ENCODE data around the gene RPTOR. TPM values are rescaled to one million over a fixed set of nuclear protein-coding genes. Genes with fewer than 3 reads are reported as not detected.

Gene RPTOR
- total RNA-seq, 1 donor from 2014 or later, result 32.0 TPM

GRCh38 chr17:80791758-80792284 lies 247.2 kb downstream of the RPTOR start:
- DNase-seq (ENCODE audit: low read depth) (peak; percentile 94), FAIRE-seq (peak; percentile 50)
- peak overlapping the region; percentile 55 for H3K27ac Mint-ChIP-seq (ENCODE audit: unreplicated experiment)
- peaks cover 38% of the 10 kb centered on the region for H3K4me1 Mint-ChIP-seq (ENCODE audit: low read depth, unreplicated experiment)
- no peak overlapping the region for H2AFZ ChIP-seq (ENCODE audit: low read depth, low read length)
- peaks cover 27% of the 10 kb centered on the region for H3K36me3 Mint-ChIP-seq (ENCODE audit: low read depth, unreplicated experiment)
- peaks cover 2% of the 10 kb centered on the region for H3K9me3 Mint-ChIP-seq (ENCODE audit: unreplicated experiment)
- peak overlapping the region; percentile 97 for H3K27ac ChIP-seq (ENCODE audit: low read depth, low read length)
- TF ChIP-seq EZH2 (IDR thresholded peaks at IDR 0.05; ENCODE audit: insufficient read depth, low read length), result no peak
- TF ChIP-seq, protein P1, sequence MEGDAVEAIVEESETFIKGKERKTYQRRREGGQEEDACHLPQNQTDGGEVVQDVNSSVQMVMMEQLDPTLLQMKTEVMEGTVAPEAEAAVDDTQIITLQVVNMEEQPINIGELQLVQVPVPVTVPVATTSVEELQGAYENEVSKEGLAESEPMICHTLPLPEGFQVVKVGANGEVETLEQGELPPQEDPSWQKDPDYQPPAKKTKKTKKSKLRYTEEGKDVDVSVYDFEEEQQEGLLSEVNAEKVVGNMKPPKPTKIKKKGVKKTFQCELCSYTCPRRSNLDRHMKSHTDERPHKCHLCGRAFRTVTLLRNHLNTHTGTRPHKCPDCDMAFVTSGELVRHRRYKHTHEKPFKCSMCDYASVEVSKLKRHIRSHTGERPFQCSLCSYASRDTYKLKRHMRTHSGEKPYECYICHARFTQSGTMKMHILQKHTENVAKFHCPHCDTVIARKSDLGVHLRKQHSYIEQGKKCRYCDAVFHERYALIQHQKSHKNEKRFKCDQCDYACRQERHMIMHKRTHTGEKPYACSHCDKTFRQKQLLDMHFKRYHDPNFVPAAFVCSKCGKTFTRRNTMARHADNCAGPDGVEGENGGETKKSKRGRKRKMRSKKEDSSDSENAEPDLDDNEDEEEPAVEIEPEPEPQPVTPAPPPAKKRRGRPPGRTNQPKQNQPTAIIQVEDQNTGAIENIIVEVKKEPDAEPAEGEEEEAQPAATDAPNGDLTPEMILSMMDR (IDR thresholded peaks at IDR 0.05; ENCODE audit: insufficient read depth, low read depth, low read length), result no peak
- no peak overlapping the region for H3K4me3 Mint-ChIP-seq (ENCODE audit: unreplicated experiment)
- peak overlapping the region; percentile 64 for H3K9ac ChIP-seq (ENCODE audit: low read length)
- peaks cover 2% of the 10 kb centered on the region for H3K9me3 ChIP-seq (ENCODE audit: insufficient read depth, low read depth, low read length)
- no peaks in the 10 kb centered on the region for H3K36me3 ChIP-seq (ENCODE audit: insufficient read depth, low read length)
- H3K27me3 Mint-ChIP-seq (ENCODE audit: low read depth, unreplicated experiment), result no peaks in the 10 kb centered on the region
- peaks cover 9% of the 10 kb centered on the region for H3K79me2 ChIP-seq (ENCODE audit: insufficient read depth, low read length)
- no peak overlapping the region for H3K4me3 ChIP-seq (ENCODE audit: insufficient read depth, low read depth, low read length)
- H3K4me1 ChIP-seq (ENCODE audit: insufficient read depth, low read length), result peaks cover 54% of the 10 kb centered on the region
- no peaks in the 10 kb centered on the region for H4K20me1 ChIP-seq (ENCODE audit: insufficient read depth, low read length)
- H3K27me3 ChIP-seq (ENCODE audit: insufficient read depth, low read length), result no peaks in the 10 kb centered on the region
- peak overlapping the region; percentile 70 for H3K4me2 ChIP-seq (ENCODE audit: low read length)

DNA sequence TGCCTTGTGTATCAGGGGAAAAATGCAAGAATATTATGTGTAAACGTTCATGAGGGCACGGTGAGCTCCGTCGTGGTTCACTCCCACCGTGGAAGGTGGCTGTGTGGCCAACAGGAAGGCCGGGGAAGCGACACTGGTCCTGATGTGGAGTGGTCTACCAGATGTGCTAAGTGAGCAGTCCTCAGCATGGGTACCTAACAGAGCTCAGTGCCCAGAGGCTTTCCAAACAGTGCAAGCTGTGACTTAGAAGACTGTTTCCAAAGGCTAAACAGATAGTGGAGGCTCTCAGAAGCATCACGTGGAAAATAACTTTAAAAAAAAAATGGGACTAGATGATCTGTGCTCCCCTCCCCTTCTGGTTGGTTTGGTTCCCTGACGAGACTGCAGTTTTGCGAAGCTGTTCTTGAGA lies 247.7 kb downstream of the RPTOR start:
- FAIRE-seq (no peak), DNase-seq (ENCODE audit: low read depth) (no peak)
- peaks cover 2% of the 10 kb centered on the region for H3K9me3 Mint-ChIP-seq (ENCODE audit: unreplicated experiment)
- Histone ChIP-seq H3K27ac (ENCODE audit: low read depth, low read length) (peak overlapping the region; percentile 97), H4K20me1 (ENCODE audit: insufficient read depth, low read length) (no peaks in the 10 kb centered on the region), H3K4me2 (ENCODE audit: low read length) (peak overlapping the region; percentile 70), H3K4me1 (ENCODE audit: insufficient read depth, low read length) (peaks cover 54% of the 10 kb centered on the region), H3K4me3 (ENCODE audit: insufficient read depth, low read depth, low read length) (peak overlapping the region; percentile 27), H3K36me3 (ENCODE audit: insufficient read depth, low read length) (no peaks in the 10 kb centered on the region), H3K79me2 (ENCODE audit: insufficient read depth, low read length) (peaks cover 6% of the 10 kb centered on the region), H3K27me3 (ENCODE audit: insufficient read depth, low read length) (no peaks in the 10 kb centered on the region), H3K9me3 (ENCODE audit: insufficient read depth, low read depth, low read length) (peaks cover 2% of the 10 kb centered on the region), H3K9ac (ENCODE audit: low read length) (peak overlapping the region; percentile 78), H2AFZ (ENCODE audit: low read depth, low read length) (peak overlapping the region; percentile 3)
- H3K36me3 Mint-ChIP-seq (ENCODE audit: low read depth, unreplicated experiment), result peaks cover 29% of the 10 kb centered on the region
- peak overlapping the region; percentile 30 for H3K4me3 Mint-ChIP-seq (ENCODE audit: unreplicated experiment)
- peaks cover 38% of the 10 kb centered on the region for H3K4me1 Mint-ChIP-seq (ENCODE audit: low read depth, unreplicated experiment)
- TF ChIP-seq, protein P1 (IDR thresholded peaks at IDR 0.05; ENCODE audit: insufficient read depth, low read depth, low read length), result no peak
- no peak for TF ChIP-seq EZH2 (IDR thresholded peaks at IDR 0.05; ENCODE audit: insufficient read depth, low read length)
- no peaks in the 10 kb centered on the region for H3K27me3 Mint-ChIP-seq (ENCODE audit: low read depth, unreplicated experiment)
- no peak overlapping the region for H3K27ac Mint-ChIP-seq (ENCODE audit: unreplicated experiment)

DNA sequence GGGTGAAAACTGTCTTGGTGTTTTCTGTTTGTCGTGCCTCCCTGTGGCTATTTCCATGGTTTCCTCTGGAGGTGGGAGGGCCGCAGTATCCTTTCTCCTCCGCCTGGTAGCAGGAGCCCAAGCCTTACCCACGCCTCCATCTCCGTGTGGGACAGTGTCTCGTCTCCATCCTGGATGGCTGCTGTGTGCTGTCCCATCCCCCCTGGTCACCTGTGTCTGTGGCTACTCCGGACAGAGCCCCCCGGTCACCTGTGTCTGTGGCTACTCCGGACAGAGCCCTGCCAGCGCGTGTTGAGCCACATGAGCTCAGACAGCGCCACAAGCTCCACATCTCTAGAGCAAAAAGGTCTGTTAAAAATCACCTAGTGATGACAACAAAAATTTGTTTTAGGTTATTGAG lies 248.8 kb downstream of the RPTOR start:
- Mint-ChIP-seq H3K4me1 (ENCODE audit: low read depth, unreplicated experiment) (peaks cover 38% of the 10 kb centered on the region), H3K27me3 (ENCODE audit: low read depth, unreplicated experiment) (no peaks in the 10 kb centered on the region), H3K27ac (ENCODE audit: unreplicated experiment) (no peak overlapping the region), H3K36me3 (ENCODE audit: low read depth, unreplicated experiment) (peaks cover 37% of the 10 kb centered on the region), H3K4me3 (ENCODE audit: unreplicated experiment) (no peak overlapping the region), H3K9me3 (ENCODE audit: unreplicated experiment) (peaks cover 2% of the 10 kb centered on the region)
- peak overlapping the region; percentile 44 for H3K9ac ChIP-seq (ENCODE audit: low read length)
- no peak for DNase-seq (ENCODE audit: low read depth)
- H3K4me2 ChIP-seq (ENCODE audit: low read length), result peak overlapping the region; percentile 19
- H4K20me1 ChIP-seq (ENCODE audit: insufficient read depth, low read length), result no peaks in the 10 kb centered on the region
- no peaks in the 10 kb centered on the region for H3K27me3 ChIP-seq (ENCODE audit: insufficient read depth, low read length)
- peaks cover 54% of the 10 kb centered on the region for H3K4me1 ChIP-seq (ENCODE audit: insufficient read depth, low read length)
- H3K9me3 ChIP-seq (ENCODE audit: insufficient read depth, low read depth, low read length), result no peaks in the 10 kb centered on the region
- no peaks in the 10 kb centered on the region for H3K36me3 ChIP-seq (ENCODE audit: insufficient read depth, low read length)
- no peak overlapping the region for H2AFZ ChIP-seq (ENCODE audit: low read depth, low read length)
- H3K27ac ChIP-seq (ENCODE audit: low read depth, low read length), result peak overlapping the region; percentile 68
- no peak for FAIRE-seq
- H3K4me3 ChIP-seq (ENCODE audit: insufficient read depth, low read depth, low read length), result no peak overlapping the region
- TF ChIP-seq, protein P1 (IDR thresholded peaks at IDR 0.05; ENCODE audit: insufficient read depth, low read depth, low read length), result no peak
- TF ChIP-seq EZH2 (IDR thresholded peaks at IDR 0.05; ENCODE audit: insufficient read depth, low read length), result no peak
- H3K79me2 ChIP-seq (ENCODE audit: insufficient read depth, low read length), result no peaks in the 10 kb centered on the region
